Smooth muscle cell (in vitro differentiated cells): ENCODE results near the gene PTER. TPM values are rescaled to one million over a fixed set of nuclear protein-coding genes. Genes with fewer than 3 reads are reported as not detected.

Experiments
- DNase-seq: peaks from one replicate; lab custom pipeline; 2025; ENCODE audit not compliant: unreplicated experiment; lab: John Stamatoyannopoulos, UW
- H2AFZ ChIP-seq: fragments of 200-600 bp; sonication (generic); 2 replicates; pipeline ENCODE4 v1.6.0; 2016; ENCODE audit warnings: antibody characterized with exemption, low read depth, mild to moderate bottlenecking
- H3F3A ChIP-seq: fragments of 200-600 bp; sonication (generic); 2 replicates; pipeline ENCODE4 v1.6.0; 2017; ENCODE audit warnings: antibody characterized with exemption, low read depth
- H3K27ac ChIP-seq: fragments of 200-600 bp; sonication (generic); 2 replicates; pipeline ENCODE4 v1.5.1; 2016; ENCODE audit warnings: low read depth, mild to moderate bottlenecking
- H3K27me3 ChIP-seq: fragments of 200-600 bp; sonication (generic); 2 replicates; pipeline ENCODE4 v1.6.1; 2016; ENCODE audit warnings: low read depth, mild to moderate bottlenecking
- H3K36me3 ChIP-seq: fragments of 200-600 bp; sonication (generic); 2 replicates; pipeline ENCODE4 v1.5.1; 2016; ENCODE audit warnings: low read depth
- H3K4me1 ChIP-seq: fragments of 200-600 bp; sonication (generic); 2 replicates; pipeline ENCODE4 v1.5.1; 2016; ENCODE audit warnings: low read depth
- H3K4me2 ChIP-seq: fragments of 200-600 bp; sonication (generic); 2 replicates; pipeline ENCODE4 v1.6.0; 2016; ENCODE audit warnings: mild to moderate bottlenecking
- H3K4me3 ChIP-seq: fragments of 200-600 bp; sonication (generic); 2 replicates; pipeline ENCODE4 v1.5.1; 2016; ENCODE audit warnings: mild to moderate bottlenecking
- H3K79me2 ChIP-seq: fragments of 200-600 bp; sonication (generic); 2 replicates; pipeline ENCODE4 v1.6.0; 2016; ENCODE audit warnings: low read depth, mild to moderate bottlenecking
- H3K9ac ChIP-seq: fragments of 200-600 bp; sonication (generic); 2 replicates; pipeline ENCODE4 v1.6.0; 2016; ENCODE audit warnings: low read depth
- H3K9me3 ChIP-seq: fragments of 200-600 bp; sonication (generic); replicated peaks from 2 replicates; pipeline ENCODE4 v1.5.1; 2016; ENCODE audit warnings: low read depth
- H4K20me1 ChIP-seq: fragments of 200-600 bp; sonication (generic); 2 replicates; pipeline ENCODE4 v1.6.0; 2016; ENCODE audit warnings: low read depth
- WGBS: methylation state at CpG from one replicate; pipeline ENCODE4 v1.1.7; 2016; ENCODE audit warnings: low lambda C conversion rate; 5-methylcytosine and 5-hydroxymethylcytosine counted together
- polyA plus RNA-seq: library from polyadenylated mRNA; unstranded; fragments of >200 nt; fragmentation: Nextera tagmentation; extraction: Ambion mirVana; gene quantifications from 2 replicates; pipeline ENCODE4 v1.2.1, GENCODE V29; 2016
- small RNA-seq: library from RNA; depleted of rRNA; stranded (forward); fragments of <200 nt; gene quantifications from one replicate; pipeline ENCODE3, GENCODE V24; 2014
- total RNA-seq: library from RNA; depleted of rRNA; stranded (reverse); fragments of >200 nt; gene quantifications from 2 replicates; pipeline ENCODE4 v1.2.3, GENCODE V29; 2014
- TF ChIP-seq, protein P1 (sequence below): fragments of 200-600 bp; sonication (generic); IDR thresholded peaks from 2 replicates; pipeline ENCODE4 v1.5.1; 2017; ENCODE audit warnings: borderline replicate concordance, mild to moderate bottlenecking, antibody characterized with exemption; ENCODE audit not compliant: insufficient read depth, poor library complexity, severe bottlenecking

PTER gene
- total and polyA plus RNA-seq, 2 experiments from 2014 or later: 8.9 to 15.3 TPM

DNA sequence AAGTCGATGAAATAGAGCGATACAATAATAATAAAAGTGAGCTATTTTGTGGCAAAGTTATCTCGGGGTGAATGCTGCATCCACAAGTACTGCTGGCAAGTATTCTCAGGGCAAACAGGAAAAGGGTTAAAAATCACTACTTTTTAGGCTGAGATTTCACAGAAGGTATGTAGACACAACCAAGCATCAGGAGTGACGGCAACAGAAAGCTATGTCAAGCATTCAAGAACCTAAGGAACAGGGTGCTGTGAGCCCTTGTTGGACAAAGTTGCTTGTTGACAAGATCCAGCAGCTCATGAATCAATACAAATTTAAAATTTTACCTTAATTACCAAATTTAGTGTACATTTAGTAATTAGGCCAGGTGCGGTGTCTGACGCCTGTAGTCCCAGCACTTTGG lies 126.1 kb downstream of the PTER start:
- no peak overlapping the region for H2AFZ ChIP-seq
- H3K4me1 ChIP-seq: no peaks in the 10 kb centered on the region
- H3K4me3 ChIP-seq: no peak overlapping the region
- H3K9ac ChIP-seq: no peak overlapping the region
- no peak for DNase-seq
- H3K36me3 ChIP-seq: no peaks in the 10 kb centered on the region
- H3K27me3 ChIP-seq: no peaks in the 10 kb centered on the region
- H3F3A ChIP-seq: no peaks in the 10 kb centered on the region
- TF ChIP-seq, protein P1, sequence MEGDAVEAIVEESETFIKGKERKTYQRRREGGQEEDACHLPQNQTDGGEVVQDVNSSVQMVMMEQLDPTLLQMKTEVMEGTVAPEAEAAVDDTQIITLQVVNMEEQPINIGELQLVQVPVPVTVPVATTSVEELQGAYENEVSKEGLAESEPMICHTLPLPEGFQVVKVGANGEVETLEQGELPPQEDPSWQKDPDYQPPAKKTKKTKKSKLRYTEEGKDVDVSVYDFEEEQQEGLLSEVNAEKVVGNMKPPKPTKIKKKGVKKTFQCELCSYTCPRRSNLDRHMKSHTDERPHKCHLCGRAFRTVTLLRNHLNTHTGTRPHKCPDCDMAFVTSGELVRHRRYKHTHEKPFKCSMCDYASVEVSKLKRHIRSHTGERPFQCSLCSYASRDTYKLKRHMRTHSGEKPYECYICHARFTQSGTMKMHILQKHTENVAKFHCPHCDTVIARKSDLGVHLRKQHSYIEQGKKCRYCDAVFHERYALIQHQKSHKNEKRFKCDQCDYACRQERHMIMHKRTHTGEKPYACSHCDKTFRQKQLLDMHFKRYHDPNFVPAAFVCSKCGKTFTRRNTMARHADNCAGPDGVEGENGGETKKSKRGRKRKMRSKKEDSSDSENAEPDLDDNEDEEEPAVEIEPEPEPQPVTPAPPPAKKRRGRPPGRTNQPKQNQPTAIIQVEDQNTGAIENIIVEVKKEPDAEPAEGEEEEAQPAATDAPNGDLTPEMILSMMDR: no peak
- no peaks in the 10 kb centered on the region for H4K20me1 ChIP-seq
- H3K4me2 ChIP-seq: no peak overlapping the region
- no peaks in the 10 kb centered on the region for H3K9me3 ChIP-seq
- H3K79me2 ChIP-seq: no peaks in the 10 kb centered on the region
- H3K27ac ChIP-seq: no peak overlapping the region
- 88% methylated on average over 6 of the region's 6 CpGs for WGBS

Small RNA genes lying within 50 kb of the gene (small RNA-seq; reads per million reads assigned to genes)
- not detected for gene RNU2-18P

Other genes starting within 250 kb of the PTER start
- gene C1QL3, start 84.9 kb downstream of the PTER start, total RNA-seq: 2.9 and 4.0 TPM in 2 replicates
- gene C1QL3, start 84.9 kb downstream of the PTER start, polyA plus RNA-seq: 0.34 and 2.7 TPM in 2 replicates